Keratinocyte (primary cell): ENCODE results near the gene OAS3. TPM values are rescaled to one million over a fixed set of nuclear protein-coding genes. Genes with fewer than 3 reads are reported as not detected.

Source experiments
- DNase-seq: peaks from one replicate; pipeline ENCODE4 v3.0.0-alpha.2; 2011; ENCODE audit warnings: low read depth, missing footprints, low spot score
- FAIRE-seq: peaks from 2 replicates; lab custom pipeline; 2011; peaks lifted over from hg19 to GRCh38; lab: Jason Lieb, UNC
- H2AFZ ChIP-seq: 2 replicates; pipeline ENCODE4 v1.6.0; 2012; ENCODE audit warnings: low read length, control low read depth, inconsistent platforms; ENCODE audit not compliant: control insufficient read depth
- H3K27ac ChIP-seq: 2 replicates; pipeline ENCODE4 v1.5.1; 2011; ENCODE audit warnings: low read length; ENCODE audit not compliant: control insufficient read depth, insufficient read depth
- H3K27me3 ChIP-seq: 3 replicates; pipeline ENCODE4 v1.6.0; 2011; ENCODE audit warnings: low read length; ENCODE audit not compliant: control insufficient read depth, insufficient read depth; ENCODE audit errors: extremely low read depth
- H3K36me3 ChIP-seq, 2 experiments: 2 replicates in 1 of 2; 3 replicates in 1 of 2; pipeline ENCODE4 v1.5.1; 2011; ENCODE audit warnings: low read length in 2 of 2, mild to moderate bottlenecking in 1 of 2; ENCODE audit not compliant: control insufficient read depth in 2 of 2, insufficient read depth in 2 of 2; ENCODE audit errors: extremely low read depth in 1 of 2
- H3K4me1 ChIP-seq: 3 replicates; pipeline ENCODE4 v1.5.1; 2011; ENCODE audit warnings: low read length; ENCODE audit not compliant: control insufficient read depth, insufficient read depth; ENCODE audit errors: extremely low read depth
- H3K4me2 ChIP-seq: 3 replicates; pipeline ENCODE4 v1.6.0; 2011; ENCODE audit warnings: low read depth, low read length; ENCODE audit not compliant: control insufficient read depth, insufficient read depth; ENCODE audit errors: extremely low read depth
- H3K4me3 ChIP-seq, 3 experiments: fragments of 200-600 bp in 1 of 3; sonication (generic) in 1 of 3; 2 replicates in 2 of 3; 3 replicates in 1 of 3; pipeline ENCODE4 v1.5.1; 2011 to 2016; ENCODE audit warnings: low read length in 3 of 3, mild to moderate bottlenecking in 3 of 3, control low read depth in 2 of 3, inconsistent platforms in 1 of 3, low read depth in 1 of 3, mixed read lengths in 1 of 3, mixed run types in 1 of 3, moderate library complexity in 1 of 3; ENCODE audit not compliant: control insufficient read depth in 2 of 3, insufficient read depth in 2 of 3; ENCODE audit errors: extremely low read depth in 1 of 3
- H3K79me2 ChIP-seq: 2 replicates; pipeline ENCODE4 v1.6.0; 2012; ENCODE audit warnings: low read length; ENCODE audit not compliant: control insufficient read depth, insufficient read depth
- H3K9ac ChIP-seq: 3 replicates; pipeline ENCODE4 v1.6.0; 2011; ENCODE audit warnings: low read length; ENCODE audit not compliant: control insufficient read depth, insufficient read depth; ENCODE audit errors: extremely low read depth
- H3K9me1 ChIP-seq: 3 replicates; pipeline ENCODE4 v1.6.0; 2011; ENCODE audit warnings: low read length; ENCODE audit not compliant: control insufficient read depth, insufficient read depth; ENCODE audit errors: extremely low read depth
- H3K9me3 ChIP-seq: 2 replicates; pipeline ENCODE4 v1.5.1; 2012; ENCODE audit warnings: low read depth, low read length; ENCODE audit not compliant: control insufficient read depth
- H4K20me1 ChIP-seq: 3 replicates; pipeline ENCODE4 v1.6.0; 2011; ENCODE audit warnings: low read length; ENCODE audit not compliant: control insufficient read depth, insufficient read depth; ENCODE audit errors: extremely low read depth
- EZH2 ChIP-seq: IDR thresholded peaks from one replicate; pipeline ENCODE4 v1.6.1; 2012; ENCODE audit warnings: inconsistent platforms, mild to moderate bottlenecking, low read length, moderate library complexity
- dilution Hi-C: fragments of 300-500 bp; cut with MboI; formaldehyde crosslinking; loops from one replicate; pipeline ENCODE4 v1.7.0; 2020; ENCODE audit warnings: low sequenced_read_pairs; ENCODE audit not compliant: extremely low pct_ligation_motif_present
- polyA plus RNA-seq, 5 experiments: library from polyadenylated mRNA; depleted of rRNA in 3 of 5; stranded (reverse) in 3 of 5; stranded (forward) in 1 of 5; unstranded in 1 of 5; fragments of >200 nt; gene quantifications; 1 replicate in 1 of 5; 2 replicates in 3 of 5; 3 replicates in 1 of 5; pipeline versions ENCODE4 v1.2.1 to v1.2.3, GENCODE V29; 2011 to 2012; ENCODE audit warnings: missing spikeins in 2 of 5, low read depth in 1 of 5, low replicate concordance in 1 of 5
- TF ChIP-seq, protein P1 (sequence below), 3 experiments: IDR thresholded peaks in 1 of 3; conservative IDR thresholded peaks in 1 of 3; optimal IDR thresholded peaks in 1 of 3; 2 replicates in 2 of 3; 3 replicates in 1 of 3; pipeline versions ENCODE3 to v1.5.1; 2011; ENCODE audit warnings: low read length in 3 of 3, mild to moderate bottlenecking in 3 of 3, moderate library complexity in 2 of 3, control low read depth in 1 of 3, inconsistent platforms in 1 of 3; ENCODE audit not compliant: insufficient read depth in 2 of 3; ENCODE audit errors: extremely low read depth in 1 of 3

OAS3 gene
- polyA plus RNA-seq, 1 donor (not counting 4 experiments of a cell fraction or from before 2014, with no cell fraction given) = 59.2 TPM

DNA sequence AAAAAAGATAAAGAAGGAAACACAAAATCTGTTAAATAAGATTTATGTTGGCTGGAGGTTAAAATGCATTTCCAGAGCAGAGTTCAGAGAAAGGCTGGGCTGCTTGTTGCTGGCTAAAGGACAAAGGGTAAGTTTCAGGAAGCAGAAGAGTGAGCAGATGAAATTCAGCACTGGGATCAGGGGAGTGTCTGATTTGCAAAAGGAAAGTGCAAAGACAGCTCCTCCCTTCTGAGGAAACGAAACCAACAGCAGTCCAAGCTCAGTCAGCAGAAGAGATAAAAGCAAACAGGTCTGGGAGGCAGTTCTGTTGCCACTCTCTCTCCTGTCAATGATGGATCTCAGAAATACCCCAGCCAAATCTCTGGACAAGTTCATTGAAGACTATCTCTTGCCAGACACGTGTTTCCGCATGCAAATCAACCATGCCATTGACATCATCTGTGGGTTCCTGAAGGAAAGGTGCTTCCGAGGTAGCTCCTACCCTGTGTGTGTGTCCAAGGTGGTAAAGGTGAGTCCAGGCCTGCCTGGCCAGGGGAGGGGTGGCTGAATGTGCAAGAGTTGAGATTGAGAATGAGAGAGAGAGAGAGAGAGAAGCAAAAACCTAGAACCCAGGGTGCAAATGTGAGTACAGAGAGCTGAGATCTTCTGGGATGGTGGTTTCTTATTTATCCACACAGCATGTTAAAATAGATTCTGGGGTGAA, 31.4 kb upstream of the OAS3 start, which contains the start of gene OAS1:
Gene OAS1, plus strand, starts transcription at position 251 of the 703 bp plus-strand sequence. Its CDS starts 78 bp downstream, at position 329.
- Histone ChIP-seq H3K27me3 (no peaks in the 10 kb centered on the region), H2AFZ (peak within 1 kb of the TSS; percentile 95), H3K27ac (peak within 1 kb of the TSS; percentile 69), H3K36me3 (peaks cover 0 to 3% of the 10 kb centered on the region in 2 experiments), H3K9ac (peak within 1 kb of the TSS; percentile 77), H3K9me3 (no peaks in the 10 kb centered on the region), H3K4me3 (peak within 1 kb of the TSS; percentile 42 to 89 (median 70)), H3K4me1 (peaks cover 14% of the 10 kb centered on the region), H3K79me2 (peaks cover 14% of the 10 kb centered on the region), H3K4me2 (peak within 1 kb of the TSS; percentile 93), H3K9me1 (no peaks in the 10 kb centered on the region), H4K20me1 (no peaks in the 10 kb centered on the region)
- no peak for TF ChIP-seq EZH2
- DNase-seq = no peak
- peak; percentile 87 for FAIRE-seq
- dilution Hi-C loops = no loop called here

GRCh38 chr12:112907415-112908157, 30.7 kb upstream of the OAS3 start:
- H3K27me3 ChIP-seq = no peaks in the 10 kb centered on the region
- dilution Hi-C loops = no loop called here
- H3K9me3 ChIP-seq = no peaks in the 10 kb centered on the region
- TF ChIP-seq, protein P1, sequence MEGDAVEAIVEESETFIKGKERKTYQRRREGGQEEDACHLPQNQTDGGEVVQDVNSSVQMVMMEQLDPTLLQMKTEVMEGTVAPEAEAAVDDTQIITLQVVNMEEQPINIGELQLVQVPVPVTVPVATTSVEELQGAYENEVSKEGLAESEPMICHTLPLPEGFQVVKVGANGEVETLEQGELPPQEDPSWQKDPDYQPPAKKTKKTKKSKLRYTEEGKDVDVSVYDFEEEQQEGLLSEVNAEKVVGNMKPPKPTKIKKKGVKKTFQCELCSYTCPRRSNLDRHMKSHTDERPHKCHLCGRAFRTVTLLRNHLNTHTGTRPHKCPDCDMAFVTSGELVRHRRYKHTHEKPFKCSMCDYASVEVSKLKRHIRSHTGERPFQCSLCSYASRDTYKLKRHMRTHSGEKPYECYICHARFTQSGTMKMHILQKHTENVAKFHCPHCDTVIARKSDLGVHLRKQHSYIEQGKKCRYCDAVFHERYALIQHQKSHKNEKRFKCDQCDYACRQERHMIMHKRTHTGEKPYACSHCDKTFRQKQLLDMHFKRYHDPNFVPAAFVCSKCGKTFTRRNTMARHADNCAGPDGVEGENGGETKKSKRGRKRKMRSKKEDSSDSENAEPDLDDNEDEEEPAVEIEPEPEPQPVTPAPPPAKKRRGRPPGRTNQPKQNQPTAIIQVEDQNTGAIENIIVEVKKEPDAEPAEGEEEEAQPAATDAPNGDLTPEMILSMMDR (optimal IDR thresholded peaks at IDR 0.05 in 1 of 3, IDR thresholded peaks at IDR 0.05 in 1 of 3, conservative IDR thresholded peaks at IDR 0.05 in 1 of 3; ENCODE audit: extremely low read depth in 1 of 3, insufficient read depth in 2 of 3, low read length in 3 of 3) = no peak
- TF ChIP-seq EZH2 = no peak
- H3K27ac ChIP-seq = no peak overlapping the region
- no peaks in the 10 kb centered on the region for H3K9me1 ChIP-seq
- peaks cover 14% of the 10 kb centered on the region for H3K4me1 ChIP-seq
- no peaks in the 10 kb centered on the region for H4K20me1 ChIP-seq
- H3K79me2 ChIP-seq = peaks cover 14% of the 10 kb centered on the region
- FAIRE-seq (peak; percentile 9), DNase-seq (no peak)
- peak overlapping the region; percentile 42 to 89 (median 70) for H3K4me3 ChIP-seq
- H3K9ac ChIP-seq = peak overlapping the region; percentile 77
- peak overlapping the region; percentile 93 for H3K4me2 ChIP-seq
- H2AFZ ChIP-seq = peak overlapping the region; percentile 95
- peaks cover 0 to 3% of the 10 kb centered on the region in 2 experiments for H3K36me3 ChIP-seq
